ENCODE results near the gene TPCN2.

The TPCN2 gene

GRCh38 chr11:69051381-69052342 is 2.9 kb downstream of the TPCN2 start:
- TF ChIP-seq SIN3A (IDR thresholded peaks at IDR 0.05; ENCODE audit: borderline replicate concordance, insufficient read depth, low read length) = no peak
- no peak for TF ChIP-seq POLR2AphosphoS5 (IDR thresholded peaks at IDR 0.05; ENCODE audit: low read depth, low read length)
- TF ChIP-seq TAF1 (IDR thresholded peaks at IDR 0.05; ENCODE audit: borderline replicate concordance, insufficient read depth, low read length) = no peak
- TF ChIP-seq FOXP2 (optimal IDR thresholded peaks at IDR 0.05; ENCODE audit: borderline replicate concordance, extremely low read depth, extremely low read length, insufficient read depth) = no peak
- no peak for TF ChIP-seq REST (IDR thresholded peaks at IDR 0.05; ENCODE audit: insufficient read depth in 1 of 2, low read depth in 2 of 2, low read length in 2 of 2)

- TF ChIP-seq POLR2AphosphoS5 (IDR thresholded peaks at IDR 0.05; ENCODE audit: low read depth, low read length) = no peak
- no peak for TF ChIP-seq SIN3A (IDR thresholded peaks at IDR 0.05; ENCODE audit: borderline replicate concordance, insufficient read depth, low read length)
- no peak for TF ChIP-seq REST (IDR thresholded peaks at IDR 0.05; ENCODE audit: insufficient read depth in 1 of 2, low read depth in 2 of 2, low read length in 2 of 2)
- TF ChIP-seq FOXP2 (optimal IDR thresholded peaks at IDR 0.05; ENCODE audit: borderline replicate concordance, extremely low read depth, extremely low read length, insufficient read depth) = no peak
- TF ChIP-seq TAF1 (IDR thresholded peaks at IDR 0.05; ENCODE audit: borderline replicate concordance, insufficient read depth, low read length) = no peak
Measured at GRCh38 chr11:69052343-69053168, 3.8 kb downstream of the TPCN2 start.

- no peak for TF ChIP-seq FOXP2 (optimal IDR thresholded peaks at IDR 0.05; ENCODE audit: borderline replicate concordance, extremely low read depth, extremely low read length, insufficient read depth)
- TF ChIP-seq POLR2AphosphoS5 (IDR thresholded peaks at IDR 0.05; ENCODE audit: low read depth, low read length) = no peak
- TF ChIP-seq TAF1 (IDR thresholded peaks at IDR 0.05; ENCODE audit: borderline replicate concordance, insufficient read depth, low read length) = no peak
- no peak for TF ChIP-seq REST (IDR thresholded peaks at IDR 0.05; ENCODE audit: insufficient read depth in 1 of 2, low read depth in 2 of 2, low read length in 2 of 2)
- no peak for TF ChIP-seq SIN3A (IDR thresholded peaks at IDR 0.05; ENCODE audit: borderline replicate concordance, insufficient read depth, low read length)
Measured at GRCh38 chr11:69053169-69053477, 4.4 kb downstream of the TPCN2 start.

- no peak for TF ChIP-seq FOXP2 (optimal IDR thresholded peaks at IDR 0.05; ENCODE audit: borderline replicate concordance, extremely low read depth, extremely low read length, insufficient read depth)
- TF ChIP-seq POLR2AphosphoS5 (IDR thresholded peaks at IDR 0.05; ENCODE audit: low read depth, low read length) = no peak
- TF ChIP-seq SIN3A (IDR thresholded peaks at IDR 0.05; ENCODE audit: borderline replicate concordance, insufficient read depth, low read length) = no peak
- no peak for TF ChIP-seq REST (IDR thresholded peaks at IDR 0.05; ENCODE audit: insufficient read depth in 1 of 2, low read depth in 2 of 2, low read length in 2 of 2)
- no peak for TF ChIP-seq TAF1 (IDR thresholded peaks at IDR 0.05; ENCODE audit: borderline replicate concordance, insufficient read depth, low read length)
Measured at GRCh38 chr11:69053546-69054396, 5.0 kb downstream of the TPCN2 start.

Measured in PFSK-1 (cell line).